ENCODE results near the gene MAP2K5.
A peak's percentile ranks its signal among the peaks of the same experiment; 100 is the strongest.

Gene MAP2K5

DNA sequence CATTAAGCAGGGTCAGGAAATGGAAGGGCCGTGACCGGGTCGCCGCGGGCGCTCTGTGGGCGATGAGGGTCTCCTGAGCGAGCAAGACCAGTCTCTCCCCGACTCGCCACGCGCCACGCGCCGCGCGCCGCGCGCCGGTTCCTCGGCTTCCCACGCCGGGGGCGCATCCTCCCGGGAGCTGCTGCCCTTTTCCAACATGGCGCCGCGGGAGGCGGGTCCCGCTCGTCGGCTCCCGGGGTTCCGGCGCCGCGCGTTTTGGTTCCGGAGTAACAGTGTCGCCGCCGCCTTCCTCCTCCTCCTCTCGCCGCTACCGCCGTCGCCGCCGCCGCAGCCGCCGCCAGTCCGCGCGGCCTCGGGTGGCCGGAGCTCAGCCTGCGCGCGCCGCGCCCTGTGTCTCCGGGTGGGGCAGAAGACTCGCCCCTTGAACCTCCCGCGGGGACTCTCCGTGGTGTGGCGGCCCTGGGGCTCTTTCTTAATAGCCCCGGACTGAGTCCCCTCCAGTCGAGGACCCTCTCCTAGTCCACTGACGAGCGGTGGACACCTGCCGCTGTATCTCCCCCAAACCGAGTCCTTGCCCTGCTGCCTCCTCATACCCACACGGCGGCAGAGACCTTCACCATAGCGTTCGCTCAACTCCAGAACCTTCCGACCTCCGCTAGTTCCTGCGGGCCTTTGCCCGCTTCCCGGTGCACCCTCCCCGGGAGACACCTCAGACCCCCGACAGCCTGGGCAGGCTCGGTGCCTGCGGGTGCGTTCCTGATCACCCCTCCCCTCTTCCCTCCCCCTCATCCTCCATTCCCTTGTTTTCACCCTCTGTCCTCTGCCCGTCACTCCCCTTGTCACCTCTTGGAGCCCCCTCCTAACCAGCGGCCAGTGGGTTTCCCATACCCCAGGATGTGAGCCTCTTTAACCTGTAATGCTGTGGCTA lies at the start of gene MAP2K5:
Gene MAP2K5, plus strand, starts transcription at position 284 of the 928 bp plus-strand sequence. Its CDS starts 633 bp downstream, at position 917.
- DNase-seq (ENCODE audit: low read depth in 3 of 3), result peak; percentile 67 to 83 (median 75)

GRCh38 chr15:67495585-67495984 lies 46.9 kb upstream of the MAP2K5 start:
- DNase-seq (ENCODE audit: low read depth in 3 of 3), result no peak

- DNase-seq (ENCODE audit: low read depth in 3 of 3), result no peak
Observed at GRCh38 chr15:67501177-67501835, 41.2 kb upstream of the MAP2K5 start.

- no peak for DNase-seq (ENCODE audit: low read depth in 3 of 3)
Observed at GRCh38 chr15:67501836-67502461, 40.6 kb upstream of the MAP2K5 start.

GRCh38 chr15:67504056-67504455 lies 38.4 kb upstream of the MAP2K5 start:
- no peak for DNase-seq (ENCODE audit: low read depth in 3 of 3)

- DNase-seq (ENCODE audit: low read depth in 3 of 3), result no peak
Observed at GRCh38 chr15:67504796-67505195, 37.7 kb upstream of the MAP2K5 start.

GRCh38 chr15:67505675-67506572 lies 36.6 kb upstream of the MAP2K5 start:
- DNase-seq (ENCODE audit: low read depth in 3 of 3), result no peak

- DNase-seq (ENCODE audit: low read depth in 3 of 3), result no peak
Observed at GRCh38 chr15:67506775-67507747, 35.4 kb upstream of the MAP2K5 start.

GRCh38 chr15:67508407-67508806 lies 34.1 kb upstream of the MAP2K5 start:
- DNase-seq (ENCODE audit: low read depth in 3 of 3), result no peak

DNA sequence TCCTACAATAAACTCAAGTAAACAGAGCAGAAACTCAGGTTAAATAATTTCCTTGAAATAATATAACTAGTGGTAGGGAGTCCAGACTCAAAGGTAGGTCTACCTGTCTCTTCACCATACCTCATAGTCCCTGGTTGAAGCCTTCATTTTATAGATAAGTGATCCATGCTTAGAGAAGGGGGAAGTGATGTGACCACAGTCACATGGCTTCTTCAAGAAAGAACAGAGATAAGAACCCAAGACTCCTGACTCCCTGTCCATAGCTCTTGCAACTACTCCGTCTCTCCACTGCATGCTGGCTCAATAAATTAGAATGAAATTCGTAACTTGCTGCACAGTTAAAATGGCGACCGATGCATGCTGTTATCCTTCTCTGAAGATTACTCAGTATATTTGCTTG lies 32.6 kb upstream of the MAP2K5 start:
- no peak for DNase-seq (ENCODE audit: low read depth in 3 of 3)

- DNase-seq (ENCODE audit: low read depth in 3 of 3), result no peak
Observed at GRCh38 chr15:67510597-67511190, 31.8 kb upstream of the MAP2K5 start.

GRCh38 chr15:67511606-67512005 lies 30.9 kb upstream of the MAP2K5 start:
- DNase-seq (ENCODE audit: low read depth in 3 of 3), result no peak

DNA sequence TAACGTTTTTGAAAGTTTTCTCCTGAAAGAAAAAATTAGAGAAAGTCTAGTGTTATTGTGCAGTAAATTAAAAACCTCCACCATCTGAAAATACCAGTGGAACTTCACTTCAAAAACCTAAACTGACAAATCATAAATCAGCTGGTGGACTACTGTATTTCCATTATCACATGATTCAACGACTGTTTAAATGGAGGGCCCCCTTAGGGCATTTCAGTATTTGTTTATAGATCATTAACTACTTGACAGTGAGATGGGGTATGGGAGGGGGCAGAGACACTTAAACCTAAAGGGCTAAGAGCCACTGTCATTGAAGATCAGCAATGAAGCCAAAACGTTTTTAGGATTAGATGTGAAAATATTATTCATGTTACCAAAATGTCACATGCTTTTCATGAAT lies 30.4 kb upstream of the MAP2K5 start:
- no peak for DNase-seq (ENCODE audit: low read depth in 3 of 3)

- DNase-seq (ENCODE audit: low read depth in 3 of 3), result no peak
Observed at GRCh38 chr15:67512933-67513714, 29.4 kb upstream of the MAP2K5 start.

- no peak for DNase-seq (ENCODE audit: low read depth in 3 of 3)
Observed at GRCh38 chr15:67515090-67515489, 27.4 kb upstream of the MAP2K5 start.

DNA sequence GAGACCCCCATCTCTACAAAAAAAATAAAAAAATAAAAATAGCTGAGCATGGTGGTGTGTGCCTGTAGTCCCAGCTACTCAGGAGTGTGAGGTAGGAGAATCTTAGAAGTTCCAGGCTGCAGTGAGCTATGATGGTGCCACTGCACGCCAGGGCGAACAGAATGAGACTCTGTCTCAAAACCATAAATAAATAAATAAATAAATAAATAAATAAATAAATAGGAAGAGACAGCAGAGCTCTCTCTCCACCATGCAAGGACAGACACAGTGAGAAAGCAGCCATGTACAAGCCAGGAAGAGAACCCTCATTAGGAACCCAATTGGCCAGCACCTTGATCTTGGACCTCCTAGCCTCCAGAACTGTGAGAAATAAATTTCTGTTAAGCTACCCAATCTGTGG lies 26.9 kb upstream of the MAP2K5 start:
- no peak for DNase-seq (ENCODE audit: low read depth in 3 of 3)

GRCh38 chr15:67520321-67521028 lies 22.0 kb upstream of the MAP2K5 start:
- DNase-seq (ENCODE audit: low read depth in 3 of 3), result no peak

DNA sequence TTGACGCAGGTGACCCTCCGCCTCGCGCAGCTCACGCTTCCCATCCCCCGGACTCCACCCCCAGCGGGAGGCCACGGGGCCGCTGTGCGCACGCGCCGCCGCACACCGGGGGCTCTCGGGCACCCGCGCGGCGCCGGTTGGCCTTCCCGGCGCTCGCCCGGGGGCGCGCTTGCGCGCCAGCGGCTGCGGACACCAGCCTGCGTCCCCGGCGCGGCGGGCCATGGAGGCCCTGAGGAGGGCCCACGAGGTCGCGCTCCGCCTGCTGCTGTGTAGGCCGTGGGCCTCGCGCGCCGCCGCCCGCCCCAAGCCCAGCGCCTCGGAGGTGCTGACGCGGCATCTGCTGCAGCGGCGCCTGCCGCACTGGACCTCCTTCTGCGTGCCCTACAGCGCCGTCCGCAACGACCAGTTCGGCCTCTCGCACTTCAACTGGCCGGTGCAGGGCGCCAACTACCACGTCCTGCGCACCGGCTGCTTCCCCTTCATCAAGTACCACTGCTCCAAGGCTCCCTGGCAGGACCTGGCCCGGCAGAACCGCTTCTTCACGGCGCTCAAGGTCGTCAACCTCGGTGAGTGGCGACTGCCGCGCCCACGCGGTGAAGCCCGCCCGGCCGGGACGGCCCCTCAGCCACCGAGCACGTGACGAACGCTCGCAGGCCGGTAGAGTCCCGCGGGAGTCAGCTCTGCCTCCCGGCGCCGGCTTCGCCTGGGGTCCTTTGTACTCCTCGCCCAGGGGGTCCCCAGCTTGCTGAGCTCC lies 21.3 kb upstream of the MAP2K5 start, which contains the start of gene C15orf61:
Gene C15orf61, plus strand, starts transcription at position 103 of the 754 bp plus-strand sequence. Its CDS starts 118 bp downstream, at position 221.
- peak; percentile 71 to 83 (median 75) for DNase-seq (ENCODE audit: low read depth in 3 of 3)
